Posterior vena cava (tissue), 2 donors: ENCODE results near the gene B4GALT5. TPM values are rescaled to one million over a fixed set of nuclear protein-coding genes. Genes with fewer than 3 reads are reported as not detected.
A peak's percentile ranks its signal among the peaks of the same experiment; 100 is the strongest.

ENCODE experiments used
- DNase-seq: peaks from one replicate; pipeline ENCODE4 v3.0.0-alpha.2; 2020; ENCODE audit warnings: low spot score
- intact Hi-C, 2 donors: fragments of 100-400 bp; cut with DNase I; formaldehyde crosslinking; loops; one replicate each; pipeline versions ENCODE4 v1.14.1 to v1.14.2; 2022 to 2023
- total RNA-seq, 2 donors: library from RNA; stranded (reverse); fragmentation: NEBNext Ultra II Directional; extraction: Animal tissue kit (Norgen Biotek cat#: 25700); gene quantifications; one replicate each; pipeline ENCODE4 v1.2.1, GENCODE V29; 2021
- donor health status: DM: yes; HTN: yes; CAD: no.
- donor health status: DM: yes; HTN: yes; CAD: no.

The B4GALT5 gene
- total RNA-seq, 2 donors from 2014 or later: 26.1 to 35.2 TPM

GRCh38 chr20:49601153-49601924 lies 112.3 kb downstream of the B4GALT5 start:
- intact Hi-C loops: loop anchor here in 1 of 2 donors (10.0 kb wide), 1 partner anchor 277 kb away; no protein-coding TSS in a partner anchor
- no peak for DNase-seq

DNA sequence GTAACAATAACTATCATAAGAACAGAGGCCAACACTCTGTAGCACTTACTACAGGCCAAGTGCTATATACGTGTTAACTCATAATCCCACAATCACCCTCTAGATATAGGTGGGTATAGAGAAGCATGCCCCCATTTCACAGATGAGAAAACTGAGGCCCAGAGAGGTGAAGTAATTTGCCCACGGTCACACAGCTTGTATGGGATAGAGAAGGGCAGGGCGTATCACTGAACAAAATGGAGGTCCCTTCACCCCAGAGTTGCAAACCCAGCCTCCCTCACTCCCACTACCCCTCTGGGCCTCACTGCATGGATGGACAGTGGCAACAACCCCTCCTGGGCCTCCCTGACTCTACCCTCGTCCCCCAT lies 113.9 kb downstream of the B4GALT5 start:
- no peak for DNase-seq
- intact Hi-C loops: loop anchor here in 1 of 2 donors (10.0 kb wide), 1 partner anchor 275 kb away; no protein-coding TSS in a partner anchor

GRCh38 chr20:49597825-49598395 lies 115.8 kb downstream of the B4GALT5 start:
- no peak for DNase-seq
- intact Hi-C loops: no loop called here

GRCh38 chr20:49595811-49596561 lies 117.7 kb downstream of the B4GALT5 start:
- intact Hi-C loops: no loop called here
- no peak for DNase-seq

DNA sequence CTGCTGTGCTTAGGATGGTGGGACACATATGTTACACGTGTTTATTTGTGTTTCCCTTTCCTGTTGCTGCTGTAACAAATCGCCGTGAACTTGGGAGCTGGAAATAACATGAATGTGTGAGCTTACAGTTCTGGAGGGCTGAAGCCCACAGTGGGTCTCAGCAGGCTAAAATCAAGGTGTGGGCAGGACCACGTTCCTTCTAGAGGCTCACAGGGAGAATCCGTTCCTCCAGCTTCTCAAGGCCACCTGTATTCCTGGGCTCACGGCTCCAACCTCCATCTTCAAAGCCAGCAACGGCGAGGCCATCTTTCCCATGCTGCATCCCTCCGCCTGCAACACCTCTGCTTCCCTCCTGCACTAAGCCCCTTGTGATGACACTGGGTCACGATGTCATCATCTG lies 118.3 kb downstream of the B4GALT5 start:
- intact Hi-C loops: no loop called here
- DNase-seq: no peak

DNA sequence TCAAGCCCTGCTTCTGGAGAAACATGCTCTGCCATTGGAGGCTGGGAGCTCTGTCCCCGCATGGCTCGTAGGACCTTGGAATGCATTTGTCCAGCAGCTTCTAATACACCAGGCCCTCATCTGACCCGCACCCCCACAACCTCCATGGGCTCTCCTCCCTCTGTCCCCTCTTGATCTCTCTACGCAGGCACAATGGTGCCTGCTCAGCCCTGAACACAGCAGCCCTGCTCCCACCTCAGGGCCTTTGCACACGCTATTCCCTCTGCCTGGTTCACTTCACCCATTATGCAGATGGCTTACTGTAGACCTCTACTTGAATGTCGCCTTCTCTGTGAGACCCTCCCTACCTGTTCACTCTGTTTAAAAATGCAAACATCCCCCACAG lies 118.8 kb downstream of the B4GALT5 start:
- DNase-seq: no peak
- intact Hi-C loops: loop anchor here in 1 of 2 donors (5.0 kb wide), 1 partner anchor 38 kb away; no protein-coding TSS in a partner anchor

- intact Hi-C loops: loop anchor here in 1 of 2 donors (5.0 kb wide), 1 partner anchor 37 kb away; no protein-coding TSS in a partner anchor
- DNase-seq: peak; percentile 93
These were observed 119.3 kb downstream of the B4GALT5 start for GRCh38 chr20:49594143-49594930.

DNA sequence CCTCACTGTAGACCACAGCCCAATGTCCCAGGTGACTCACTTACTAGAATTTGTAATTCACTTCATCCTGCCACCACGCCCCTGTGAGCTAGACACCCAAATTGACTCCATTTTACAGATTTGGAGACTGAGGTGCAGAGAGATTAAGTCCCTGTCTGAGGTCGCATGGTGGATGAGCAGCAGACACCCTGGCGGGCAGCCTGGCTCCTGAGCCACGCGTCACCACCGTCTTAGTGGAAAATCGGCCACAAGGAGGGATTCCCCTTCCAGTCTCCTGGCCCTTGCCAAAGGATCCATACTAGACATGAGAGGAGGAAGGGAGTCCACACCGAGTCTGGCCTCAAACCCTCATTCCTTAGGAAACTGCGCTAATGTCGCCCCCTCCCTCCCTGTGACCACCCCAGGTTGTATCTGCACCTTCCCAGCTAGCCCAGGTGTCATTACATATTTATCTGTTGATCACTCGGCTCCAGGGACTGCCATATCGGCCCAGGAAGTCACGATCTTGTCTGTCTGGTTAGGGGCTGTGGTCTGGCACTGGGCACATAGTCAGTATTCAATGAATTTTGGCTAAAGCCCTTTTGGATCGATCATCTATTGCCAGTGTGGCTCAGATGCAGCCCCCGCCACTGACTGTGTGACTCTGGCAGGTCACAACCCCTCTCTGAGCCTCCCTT lies 120.1 kb downstream of the B4GALT5 start:
- DNase-seq: no peak
- intact Hi-C loops: loop anchor here in 1 of 2 donors (5.0 kb wide), 1 partner anchor 36 kb away; no protein-coding TSS in a partner anchor

- intact Hi-C loops: loop anchor here in 1 of 2 donors (5.0 kb wide), 1 partner anchor 35 kb away; no protein-coding TSS in a partner anchor
- DNase-seq: no peak
These were observed 121.6 kb downstream of the B4GALT5 start for GRCh38 chr20:49592120-49592519.

DNA sequence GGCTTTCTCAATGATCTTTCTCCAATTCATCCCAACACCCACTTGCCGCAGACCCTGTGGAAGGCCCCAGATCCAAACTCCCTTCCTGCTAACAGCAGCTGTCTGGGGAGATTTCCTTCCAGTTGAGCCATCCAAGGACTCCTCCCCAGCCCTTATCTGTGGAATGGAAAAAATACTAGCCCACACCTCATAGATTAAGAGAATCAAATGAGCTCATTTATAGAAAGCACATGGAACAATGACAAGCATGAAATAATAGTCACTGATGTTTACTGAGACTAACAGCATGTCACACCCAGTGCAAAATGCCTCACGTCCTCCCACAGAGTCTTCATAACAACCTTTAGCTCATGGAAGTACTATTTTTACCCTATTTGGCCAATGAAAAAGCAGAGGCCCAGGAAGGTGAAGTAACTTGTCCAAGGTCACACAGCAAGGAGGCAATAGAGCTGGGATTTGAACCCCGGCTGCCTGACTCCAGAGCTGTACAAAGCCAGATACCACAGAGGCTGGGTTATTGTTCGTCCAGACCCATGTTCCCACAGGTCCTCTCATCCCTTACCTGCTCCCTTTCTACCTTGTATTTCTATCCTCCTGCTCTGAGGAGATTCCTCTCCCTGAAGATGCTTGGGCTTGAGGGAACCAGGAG lies 122.3 kb downstream of the B4GALT5 start:
- no peak for DNase-seq
- intact Hi-C loops: loop anchor here in 1 of 2 donors (5.0 kb wide), 1 partner anchor 34 kb away; no protein-coding TSS in a partner anchor

DNA sequence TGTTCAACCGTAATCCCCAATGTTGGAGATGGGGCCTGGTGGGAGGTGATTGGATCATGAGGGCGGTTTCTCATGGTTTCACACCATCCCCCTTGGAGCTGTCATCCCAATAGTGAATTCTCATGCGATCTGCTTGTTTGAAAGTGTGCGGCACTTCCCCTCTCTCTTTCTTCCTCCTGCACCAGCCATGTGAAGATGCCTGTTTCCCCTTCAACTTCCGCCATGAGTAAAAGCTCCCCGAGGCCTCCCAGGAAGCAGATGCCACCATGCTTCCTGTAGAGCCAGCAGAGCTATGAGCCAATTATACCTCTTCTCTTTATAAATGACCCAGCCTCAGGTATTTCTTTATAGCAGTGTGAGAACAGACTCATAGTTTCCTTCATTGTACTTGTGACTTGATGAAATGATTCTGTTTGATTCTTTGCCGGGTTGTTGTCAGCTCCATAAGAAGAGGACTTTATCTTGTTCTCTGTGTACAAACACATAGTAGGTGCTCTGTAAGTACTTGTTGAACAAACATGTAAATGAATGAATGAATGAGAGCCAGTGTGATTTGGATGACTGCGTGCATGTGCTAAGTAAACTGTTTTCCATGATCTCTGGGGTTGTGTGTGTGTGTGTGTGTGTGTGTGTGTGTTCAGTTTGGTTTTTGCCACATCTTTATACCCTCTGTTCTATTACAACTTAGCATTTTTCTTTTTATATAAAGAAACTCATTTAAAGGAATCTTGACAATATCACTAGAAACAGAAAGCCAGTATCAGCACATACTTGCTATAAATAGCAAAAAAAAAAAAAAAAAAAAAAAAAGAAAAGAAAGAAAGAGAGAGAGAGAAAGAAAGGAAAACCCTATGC lies 123.3 kb downstream of the B4GALT5 start:
- no peak for DNase-seq
- intact Hi-C loops: loop anchor here in 1 of 2 donors (5.0 kb wide), 1 partner anchor 33 kb away; no protein-coding TSS in a partner anchor

DNA sequence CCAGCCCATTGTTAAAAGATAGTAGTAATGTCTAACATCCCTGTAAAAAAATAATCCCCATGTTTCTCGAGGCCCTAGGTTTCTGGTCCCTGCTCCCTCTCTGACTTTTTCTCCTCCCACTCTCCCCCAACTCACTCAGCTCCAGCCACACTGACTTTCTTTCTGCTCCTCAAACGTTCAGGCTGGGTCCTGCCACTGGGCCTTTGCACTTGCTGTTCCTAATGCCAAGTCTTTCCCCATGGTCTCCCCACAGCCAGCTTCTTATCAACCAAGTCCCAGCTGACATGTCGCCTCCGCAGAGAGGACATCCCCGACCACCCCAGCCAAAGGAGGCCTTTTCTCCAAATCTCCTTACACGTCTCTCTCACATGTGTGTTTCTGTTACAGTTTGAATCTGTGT lies 123.9 kb downstream of the B4GALT5 start:
- intact Hi-C loops: loop anchor here in 1 of 2 donors (5.0 kb wide), 1 partner anchor 32 kb away; no protein-coding TSS in a partner anchor
- DNase-seq: no peak

GRCh38 chr20:49587111-49587570 lies 126.5 kb downstream of the B4GALT5 start:
- no peak for DNase-seq
- intact Hi-C loops: no loop called here

GRCh38 chr20:49585585-49586245 lies 128.0 kb downstream of the B4GALT5 start:
- intact Hi-C loops: no loop called here
- DNase-seq: no peak

DNA sequence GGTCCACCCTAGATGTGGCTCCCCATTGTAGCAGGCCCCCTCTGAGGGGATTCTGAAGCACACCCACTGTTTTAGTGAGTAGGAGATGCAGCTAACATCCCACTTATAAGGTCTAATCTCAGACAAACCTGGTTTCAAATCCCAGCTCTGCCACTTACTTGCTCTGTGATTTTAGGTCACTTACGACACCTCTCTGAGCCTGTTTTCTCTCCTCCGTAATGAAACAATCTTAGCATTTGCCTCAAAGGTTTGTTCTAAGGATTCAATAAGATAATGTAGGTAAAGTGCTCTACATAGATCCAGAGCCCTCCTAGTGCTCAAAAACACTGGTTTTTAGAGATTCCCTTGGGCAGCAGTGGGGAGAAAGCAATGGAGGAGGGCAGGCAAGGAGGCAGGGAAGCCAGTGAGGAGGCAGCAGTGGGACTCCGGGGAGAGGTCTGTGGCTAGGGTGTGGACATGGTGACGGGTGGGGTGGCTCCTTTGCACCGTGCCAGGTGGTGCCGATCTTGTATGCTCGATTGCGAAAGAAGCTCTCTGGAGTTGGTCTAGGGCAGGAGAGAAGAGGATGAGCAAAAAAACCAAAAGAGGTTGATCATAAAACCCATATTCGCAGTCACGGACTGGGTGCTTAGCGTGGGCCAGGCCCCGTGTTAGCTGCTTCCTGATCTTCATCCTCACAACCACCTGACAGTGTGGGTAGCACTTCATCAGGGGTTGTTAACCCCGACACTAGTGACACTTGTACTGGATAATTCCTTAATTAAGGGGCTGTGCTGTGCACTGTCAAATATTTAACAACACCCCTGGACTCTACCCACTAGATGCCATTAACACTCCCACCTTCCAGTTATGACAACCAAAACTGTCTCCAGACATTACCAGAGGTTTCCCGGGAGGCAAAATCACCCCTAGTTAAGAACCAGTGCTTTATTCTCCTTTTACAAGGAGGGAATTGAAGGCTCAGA lies 129.0 kb downstream of the B4GALT5 start:
- DNase-seq: peak; percentile 82
- intact Hi-C loops: no loop called here
